ENCODE measurements around the gene TRAPPC12. TPM values are rescaled to one million over a fixed set of nuclear protein-coding genes. Genes with fewer than 3 reads are reported as not detected.

The TRAPPC12 gene
- total RNA-seq, 3 donors from 2014 or later: 79.9 to 89.4 (median 84.5) TPM

GRCh38 chr2:3478846-3479385 lies 99.4 kb downstream of the TRAPPC12 start:
- no peaks in the 10 kb centered on the region for H3K27me3 Mint-ChIP-seq (ENCODE audit: low read depth)
- no peaks in the 10 kb centered on the region for H3K4me1 Mint-ChIP-seq (ENCODE audit: low read depth)
- H3K36me3 Mint-ChIP-seq (ENCODE audit: insufficient read depth): peaks cover 23% of the 10 kb centered on the region
- H3K4me3 Mint-ChIP-seq: no peak overlapping the region
- ATAC-seq (no peak), DNase-seq (no peak)
- no peaks in the 10 kb centered on the region for H3K9me3 Mint-ChIP-seq

- H3K4me3 Mint-ChIP-seq: no peak overlapping the region
- H3K27me3 Mint-ChIP-seq (ENCODE audit: low read depth): no peaks in the 10 kb centered on the region
- ATAC-seq (no peak), DNase-seq (no peak)
- no peaks in the 10 kb centered on the region for H3K4me1 Mint-ChIP-seq (ENCODE audit: low read depth)
- no peaks in the 10 kb centered on the region for H3K9me3 Mint-ChIP-seq
- peaks cover 23% of the 10 kb centered on the region for H3K36me3 Mint-ChIP-seq (ENCODE audit: insufficient read depth)
These were observed 100.2 kb downstream of the TRAPPC12 start for GRCh38 chr2:3479430-3480320.

- no peaks in the 10 kb centered on the region for H3K4me1 Mint-ChIP-seq (ENCODE audit: low read depth)
- peaks cover 25% of the 10 kb centered on the region for H3K36me3 Mint-ChIP-seq (ENCODE audit: insufficient read depth)
- no peak overlapping the region for H3K4me3 Mint-ChIP-seq
- no peak for DNase-seq
- ATAC-seq: no peak
- H3K9me3 Mint-ChIP-seq: no peaks in the 10 kb centered on the region
- H3K27me3 Mint-ChIP-seq (ENCODE audit: low read depth): no peaks in the 10 kb centered on the region
These were observed 101.0 kb downstream of the TRAPPC12 start for GRCh38 chr2:3480352-3481010.

GRCh38 chr2:3481011-3481400 lies 101.5 kb downstream of the TRAPPC12 start:
- Mint-ChIP-seq H3K27me3 (ENCODE audit: low read depth) (no peaks in the 10 kb centered on the region), H3K4me3 (no peak overlapping the region), H3K4me1 (ENCODE audit: low read depth) (no peaks in the 10 kb centered on the region), H3K36me3 (ENCODE audit: insufficient read depth) (peaks cover 28% of the 10 kb centered on the region), H3K9me3 (no peaks in the 10 kb centered on the region)
- DNase-seq (no peak), ATAC-seq (no peak)

GRCh38 chr2:3481736-3482362 lies 102.4 kb downstream of the TRAPPC12 start:
- peaks cover 28% of the 10 kb centered on the region for H3K36me3 Mint-ChIP-seq (ENCODE audit: insufficient read depth)
- ATAC-seq (no peak), DNase-seq (no peak)
- H3K27me3 Mint-ChIP-seq (ENCODE audit: low read depth): no peaks in the 10 kb centered on the region
- H3K4me3 Mint-ChIP-seq: no peak overlapping the region
- no peaks in the 10 kb centered on the region for H3K9me3 Mint-ChIP-seq
- H3K4me1 Mint-ChIP-seq (ENCODE audit: low read depth): no peaks in the 10 kb centered on the region

GRCh38 chr2:3482363-3482821 lies 102.9 kb downstream of the TRAPPC12 start:
- no peak for ATAC-seq
- no peaks in the 10 kb centered on the region for H3K27me3 Mint-ChIP-seq (ENCODE audit: low read depth)
- H3K4me1 Mint-ChIP-seq (ENCODE audit: low read depth): no peaks in the 10 kb centered on the region
- no peak overlapping the region for H3K4me3 Mint-ChIP-seq
- no peak for DNase-seq
- H3K9me3 Mint-ChIP-seq: no peaks in the 10 kb centered on the region
- H3K36me3 Mint-ChIP-seq (ENCODE audit: insufficient read depth): peaks cover 28% of the 10 kb centered on the region

- peak; percentile 21 to 71 for ATAC-seq
- no peak overlapping the region for H3K4me3 Mint-ChIP-seq
These were observed 103.9 kb downstream of the TRAPPC12 start for GRCh38 chr2:3483227-3483985.

GRCh38 chr2:3483986-3484960 lies 104.8 kb downstream of the TRAPPC12 start:
- Mint-ChIP-seq H3K9me3 (no peaks in the 10 kb centered on the region), H3K27me3 (ENCODE audit: low read depth) (no peaks in the 10 kb centered on the region), H3K4me1 (ENCODE audit: low read depth) (no peaks in the 10 kb centered on the region), H3K36me3 (ENCODE audit: insufficient read depth) (peaks cover 23% of the 10 kb centered on the region), H3K4me3 (no peak overlapping the region)
- DNase-seq: no peak
- no peak for ATAC-seq

More at GRCh38 chr2:3483227-3483985, 103.9 kb downstream of the TRAPPC12 start:
- H3K36me3 Mint-ChIP-seq (ENCODE audit: insufficient read depth): peaks cover 25% of the 10 kb centered on the region
- H3K27me3 Mint-ChIP-seq (ENCODE audit: low read depth): no peaks in the 10 kb centered on the region
- no peak for DNase-seq
- H3K4me1 Mint-ChIP-seq (ENCODE audit: low read depth): no peaks in the 10 kb centered on the region
- no peaks in the 10 kb centered on the region for H3K9me3 Mint-ChIP-seq

GRCh38 chr2:3485166-3485565 lies 105.7 kb downstream of the TRAPPC12 start:
- Mint-ChIP-seq H3K4me1 (ENCODE audit: low read depth) (no peaks in the 10 kb centered on the region), H3K4me3 (no peak overlapping the region), H3K27me3 (ENCODE audit: low read depth) (no peaks in the 10 kb centered on the region), H3K9me3 (no peaks in the 10 kb centered on the region), H3K36me3 (ENCODE audit: insufficient read depth) (peaks cover 16% of the 10 kb centered on the region)
- ATAC-seq: no peak
- no peak for DNase-seq

GRCh38 chr2:3486047-3487027 lies 106.8 kb downstream of the TRAPPC12 start:
- H3K9me3 Mint-ChIP-seq: no peaks in the 10 kb centered on the region
- peaks cover 13% of the 10 kb centered on the region for H3K36me3 Mint-ChIP-seq (ENCODE audit: insufficient read depth)
- no peak overlapping the region for H3K4me3 Mint-ChIP-seq
- ATAC-seq (no peak), DNase-seq (no peak)
- H3K27me3 Mint-ChIP-seq (ENCODE audit: low read depth): no peaks in the 10 kb centered on the region
- no peaks in the 10 kb centered on the region for H3K4me1 Mint-ChIP-seq (ENCODE audit: low read depth)

GRCh38 chr2:3487028-3487425 lies 107.5 kb downstream of the TRAPPC12 start:
- H3K9me3 Mint-ChIP-seq: no peaks in the 10 kb centered on the region
- no peaks in the 10 kb centered on the region for H3K27me3 Mint-ChIP-seq (ENCODE audit: low read depth)

GRCh38 chr2:3487432-3487831 lies 107.9 kb downstream of the TRAPPC12 start:
- Mint-ChIP-seq H3K4me1 (ENCODE audit: low read depth) (no peaks in the 10 kb centered on the region), H3K27me3 (ENCODE audit: low read depth) (no peaks in the 10 kb centered on the region), H3K9me3 (no peaks in the 10 kb centered on the region), H3K36me3 (ENCODE audit: insufficient read depth) (peaks cover 10% of the 10 kb centered on the region), H3K4me3 (no peak overlapping the region)
- no peak for ATAC-seq
- no peak for DNase-seq

More at GRCh38 chr2:3487028-3487425, 107.5 kb downstream of the TRAPPC12 start:
- DNase-seq (no peak), ATAC-seq (no peak)
- no peaks in the 10 kb centered on the region for H3K4me1 Mint-ChIP-seq (ENCODE audit: low read depth)
- peaks cover 11% of the 10 kb centered on the region for H3K36me3 Mint-ChIP-seq (ENCODE audit: insufficient read depth)
- H3K4me3 Mint-ChIP-seq: no peak overlapping the region

Data from activated T-cell treated with anti-CD3 and anti-CD28 coated beads, Interleukin-2, amount 50 U/mL, for 4 hours (primary cell).